GM12874 (cell line): ENCODE measurements around the gene GAB1.

Experiments
- TF ChIP-seq, protein P1 (sequence below): IDR thresholded peaks from 2 replicates; pipeline ENCODE4 v1.5.1; 2011; ENCODE audit warnings: low read depth, mild to moderate bottlenecking, control low read depth, low read length, moderate library complexity; ENCODE audit not compliant: insufficient read depth

The GAB1 gene

DNA sequence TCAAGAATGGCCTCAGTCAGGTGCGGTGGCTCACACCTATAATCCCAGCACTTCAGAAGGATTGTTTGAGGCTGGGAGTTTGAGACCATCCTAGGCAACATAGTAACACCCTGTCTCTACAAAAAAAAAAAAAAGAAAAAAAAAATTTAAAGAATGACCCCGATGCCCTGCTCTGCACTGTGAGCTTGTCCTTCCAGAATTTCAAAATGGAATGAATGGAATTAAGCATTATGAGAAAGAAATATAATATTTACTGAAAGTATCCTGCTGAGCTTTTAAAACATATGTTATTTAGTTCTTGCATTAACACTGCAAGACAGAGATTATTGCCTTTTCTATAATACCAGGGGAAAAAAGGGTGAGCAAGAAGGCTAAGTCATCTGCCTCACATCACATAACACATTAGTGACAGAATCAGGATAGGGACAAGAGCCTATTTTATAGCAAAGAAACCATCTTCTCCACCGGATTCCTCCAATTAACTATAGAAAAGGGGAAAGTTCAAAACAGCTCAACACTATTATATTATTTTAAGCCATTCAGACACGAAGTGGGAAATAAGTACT is 41.9 kb upstream of the GAB1 start:
- TF ChIP-seq, protein P1, sequence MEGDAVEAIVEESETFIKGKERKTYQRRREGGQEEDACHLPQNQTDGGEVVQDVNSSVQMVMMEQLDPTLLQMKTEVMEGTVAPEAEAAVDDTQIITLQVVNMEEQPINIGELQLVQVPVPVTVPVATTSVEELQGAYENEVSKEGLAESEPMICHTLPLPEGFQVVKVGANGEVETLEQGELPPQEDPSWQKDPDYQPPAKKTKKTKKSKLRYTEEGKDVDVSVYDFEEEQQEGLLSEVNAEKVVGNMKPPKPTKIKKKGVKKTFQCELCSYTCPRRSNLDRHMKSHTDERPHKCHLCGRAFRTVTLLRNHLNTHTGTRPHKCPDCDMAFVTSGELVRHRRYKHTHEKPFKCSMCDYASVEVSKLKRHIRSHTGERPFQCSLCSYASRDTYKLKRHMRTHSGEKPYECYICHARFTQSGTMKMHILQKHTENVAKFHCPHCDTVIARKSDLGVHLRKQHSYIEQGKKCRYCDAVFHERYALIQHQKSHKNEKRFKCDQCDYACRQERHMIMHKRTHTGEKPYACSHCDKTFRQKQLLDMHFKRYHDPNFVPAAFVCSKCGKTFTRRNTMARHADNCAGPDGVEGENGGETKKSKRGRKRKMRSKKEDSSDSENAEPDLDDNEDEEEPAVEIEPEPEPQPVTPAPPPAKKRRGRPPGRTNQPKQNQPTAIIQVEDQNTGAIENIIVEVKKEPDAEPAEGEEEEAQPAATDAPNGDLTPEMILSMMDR: no peak

DNA sequence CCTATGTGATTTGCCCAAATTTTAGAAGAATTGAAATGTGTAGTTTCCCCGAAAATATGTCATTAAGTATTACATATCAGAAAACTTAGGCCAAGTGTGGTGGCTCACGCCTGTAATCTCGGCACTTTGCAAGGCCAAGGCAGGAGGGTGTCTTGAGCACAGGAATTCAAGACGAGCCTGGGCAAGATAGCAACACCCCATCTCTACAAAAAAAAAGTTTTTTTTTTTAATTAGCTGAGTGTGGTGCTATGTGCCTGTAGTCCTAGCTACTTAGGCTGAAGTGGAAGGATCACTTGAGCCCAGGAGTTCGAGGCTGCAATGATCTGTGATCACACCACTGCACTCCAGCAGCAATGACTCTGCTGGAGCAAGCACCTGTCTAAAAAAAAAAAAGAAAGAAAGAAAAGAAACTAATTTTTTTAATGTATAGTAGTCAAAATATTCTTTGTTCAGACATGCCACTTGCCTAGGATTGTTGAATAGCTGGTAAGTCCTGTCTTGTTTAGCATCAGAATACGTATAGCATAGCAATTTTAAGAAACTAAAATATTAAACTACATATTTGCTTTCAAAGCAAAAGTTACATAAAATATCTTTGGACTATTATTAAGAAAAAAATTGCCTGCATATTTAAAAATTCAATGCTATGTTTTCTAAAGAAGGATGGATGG is 40.1 kb upstream of the GAB1 start:
- TF ChIP-seq, protein P1: no peak

DNA sequence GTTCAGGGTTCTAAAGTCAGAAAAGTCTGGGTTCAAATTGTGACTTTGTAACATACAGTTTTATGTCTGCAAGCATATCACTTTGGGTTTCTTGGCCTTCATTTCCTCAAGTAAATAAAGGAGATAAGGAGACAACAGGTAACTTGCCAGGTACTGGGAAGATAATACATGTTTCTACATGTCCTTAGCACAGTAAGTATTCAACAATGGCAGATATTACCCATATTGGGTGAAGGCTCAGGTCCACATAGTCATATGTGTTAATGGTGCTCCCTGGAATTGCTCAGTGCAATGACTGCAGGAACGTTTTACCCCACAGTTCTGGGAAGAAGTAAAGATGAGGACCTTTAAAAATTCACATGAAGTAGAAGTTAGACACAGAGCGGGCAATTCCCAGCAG is 35.8 kb upstream of the GAB1 start:
- TF ChIP-seq, protein P1: no peak

DNA sequence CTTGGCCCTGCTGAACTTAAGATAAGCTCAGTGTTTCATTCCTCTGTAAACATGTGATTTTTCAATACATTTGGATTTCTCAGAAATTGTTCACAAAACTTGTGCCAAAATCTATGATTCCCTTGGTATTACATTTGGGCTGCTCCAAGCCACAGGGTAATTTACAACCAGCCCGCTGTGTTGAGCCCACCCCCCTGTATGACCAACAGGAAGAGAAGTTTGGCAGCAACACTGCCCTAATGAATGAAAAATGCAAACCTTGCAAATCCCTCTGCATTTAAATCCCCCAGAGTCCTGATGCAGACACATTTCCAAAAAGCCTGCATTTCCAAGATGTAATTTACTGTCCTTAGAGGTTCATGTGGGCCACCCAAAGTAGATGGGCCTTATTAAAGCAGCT is 34.1 kb upstream of the GAB1 start:
- TF ChIP-seq, protein P1: no peak

DNA sequence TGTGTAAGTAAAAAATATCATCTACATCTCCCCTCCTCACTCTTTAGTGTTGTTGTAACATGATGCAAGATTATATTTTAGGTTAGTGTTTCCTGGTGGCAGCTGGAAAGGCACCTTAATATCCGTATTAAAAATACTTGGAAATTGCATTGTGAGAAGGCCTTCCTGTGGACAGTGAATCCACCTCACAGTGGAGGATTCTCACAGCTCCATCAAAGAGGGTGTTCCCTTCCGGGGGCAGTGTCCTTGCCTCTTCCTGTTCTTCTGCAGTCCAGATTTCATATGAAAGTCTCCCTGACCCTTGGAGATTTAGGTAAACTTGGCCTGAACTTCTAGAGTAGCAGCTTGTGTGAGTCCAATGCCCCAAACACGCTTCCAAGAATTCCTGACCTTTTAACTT is 29.9 kb upstream of the GAB1 start:
- TF ChIP-seq, protein P1: no peak

DNA sequence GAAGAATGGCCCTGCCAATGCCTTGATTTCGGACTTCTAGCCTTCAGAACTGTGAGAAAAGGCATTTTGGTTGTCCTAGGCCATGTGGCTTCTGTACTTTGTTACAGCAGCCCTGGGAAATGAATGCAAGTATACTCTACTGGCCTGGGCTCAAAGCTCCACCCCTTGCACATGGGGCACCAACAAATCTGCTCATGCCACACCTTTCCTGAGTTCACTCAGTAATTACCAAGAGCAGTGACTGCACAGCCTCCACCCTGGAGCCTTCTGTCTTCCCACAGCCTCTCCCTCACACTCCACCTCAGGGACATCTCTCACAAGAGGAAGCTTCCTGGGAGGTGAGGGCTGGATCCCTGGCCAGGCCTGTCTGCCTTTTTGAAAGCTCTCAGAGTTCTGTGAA is 29.1 kb upstream of the GAB1 start:
- TF ChIP-seq, protein P1: no peak

DNA sequence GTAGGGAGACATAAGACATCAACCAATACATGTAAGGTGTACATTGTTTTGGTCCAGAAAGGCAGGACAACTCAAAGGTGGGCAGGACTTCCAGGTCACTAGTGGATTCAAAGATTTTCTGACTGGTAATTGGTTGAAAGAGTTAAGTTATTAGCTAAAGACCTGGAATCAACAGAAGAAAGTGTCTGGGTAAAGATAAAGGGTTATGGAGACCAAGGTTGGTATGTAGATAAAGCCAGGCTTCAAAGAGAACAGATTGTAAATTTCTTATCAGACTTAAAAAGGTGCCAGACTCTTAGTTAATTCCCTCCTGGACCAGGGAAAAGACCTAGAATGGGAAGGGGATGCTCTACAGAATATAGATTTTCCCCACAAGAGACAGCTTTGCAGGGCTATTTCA is 28.3 kb upstream of the GAB1 start:
- TF ChIP-seq, protein P1: no peak
